A172 (cell line): ENCODE data around the gene PCSK2. TPM values are rescaled to one million over a fixed set of nuclear protein-coding genes. Genes with fewer than 3 reads are reported as not detected.

Experiments
- DNase-seq: peaks from one replicate; pipeline ENCODE4 v3.0.0-alpha.2; 2015; ENCODE audit warnings: low spot score
- total RNA-seq: library from RNA; depleted of rRNA; stranded (reverse); fragments of >200 nt; shearing (Covaris generic); gene quantifications from 2 replicates; pipeline ENCODE4 v1.2.3, GENCODE V29; 2014

PCSK2 gene
- total RNA-seq, 1 experiment from 2014 or later = not detected

DNA sequence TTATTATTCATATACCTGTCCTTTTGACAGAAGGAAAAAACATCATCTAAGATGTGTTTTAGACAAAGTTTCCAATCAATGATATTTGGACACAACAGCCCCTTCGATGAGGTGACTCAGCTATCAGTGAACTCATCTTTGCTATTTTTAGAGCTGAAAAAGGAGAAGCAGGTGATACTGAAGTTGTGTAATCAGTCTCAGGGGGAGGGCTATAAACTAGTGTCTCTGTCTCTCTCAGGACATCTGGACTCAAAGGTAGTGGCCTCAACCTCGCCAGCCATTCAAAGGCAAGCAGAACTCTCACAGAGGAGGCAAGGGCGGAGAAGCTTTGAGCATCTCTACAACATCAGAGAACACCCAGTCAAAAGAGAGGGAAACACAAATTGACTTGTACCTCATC lies 168.9 kb downstream of the PCSK2 start:
- no peak for DNase-seq

DNA sequence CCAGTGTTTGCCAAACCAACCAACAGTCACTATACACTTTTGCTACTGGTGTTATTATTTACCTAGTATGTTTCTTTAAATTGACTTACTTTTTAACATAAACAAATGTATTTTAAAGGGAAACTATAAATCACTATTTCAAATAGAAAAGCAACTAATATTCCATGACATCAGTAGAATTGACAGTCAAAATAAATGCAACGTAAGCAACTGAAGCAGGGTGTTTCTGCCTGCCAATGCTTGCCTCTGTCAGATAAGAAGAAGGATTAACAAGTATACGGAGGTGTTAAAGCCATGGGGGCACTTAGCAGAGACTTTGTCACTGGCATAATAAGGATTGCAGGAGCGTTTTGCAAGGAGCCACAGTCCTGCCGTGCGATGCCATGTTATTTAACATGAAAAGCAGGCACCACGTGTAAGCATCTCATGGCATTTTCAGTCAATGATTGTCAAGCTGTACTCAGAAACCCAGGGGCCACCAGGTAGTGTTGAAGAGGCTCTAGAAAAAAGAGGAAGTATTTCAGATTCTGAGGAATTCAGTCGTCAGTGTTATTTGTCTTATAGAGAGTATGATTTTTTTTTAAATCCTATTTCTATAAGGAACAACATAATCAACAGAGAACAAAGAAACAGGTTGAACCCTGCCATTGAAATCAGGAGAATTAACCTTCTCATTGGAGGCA lies 172.6 kb downstream of the PCSK2 start:
- no peak for DNase-seq

DNA sequence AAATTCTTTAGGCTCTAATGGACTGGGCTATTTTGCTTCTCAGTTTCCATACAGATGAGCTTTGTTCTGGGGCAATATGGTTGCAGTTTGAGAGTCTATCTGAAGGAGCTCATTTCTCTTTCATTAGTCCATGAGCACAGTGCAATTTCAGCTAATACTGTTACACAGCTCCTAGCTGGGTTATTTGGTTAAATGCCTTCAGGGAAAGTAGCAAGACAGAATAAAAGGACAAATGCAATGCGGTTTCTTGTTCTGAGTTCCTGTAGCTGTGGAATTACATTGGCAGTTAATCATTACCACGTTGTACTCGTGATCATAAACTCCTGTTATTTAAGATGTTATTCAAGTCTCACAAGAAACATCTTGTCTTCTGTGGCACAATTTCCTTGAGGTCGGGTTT lies 176.6 kb downstream of the PCSK2 start:
- DNase-seq = no peak

DNA sequence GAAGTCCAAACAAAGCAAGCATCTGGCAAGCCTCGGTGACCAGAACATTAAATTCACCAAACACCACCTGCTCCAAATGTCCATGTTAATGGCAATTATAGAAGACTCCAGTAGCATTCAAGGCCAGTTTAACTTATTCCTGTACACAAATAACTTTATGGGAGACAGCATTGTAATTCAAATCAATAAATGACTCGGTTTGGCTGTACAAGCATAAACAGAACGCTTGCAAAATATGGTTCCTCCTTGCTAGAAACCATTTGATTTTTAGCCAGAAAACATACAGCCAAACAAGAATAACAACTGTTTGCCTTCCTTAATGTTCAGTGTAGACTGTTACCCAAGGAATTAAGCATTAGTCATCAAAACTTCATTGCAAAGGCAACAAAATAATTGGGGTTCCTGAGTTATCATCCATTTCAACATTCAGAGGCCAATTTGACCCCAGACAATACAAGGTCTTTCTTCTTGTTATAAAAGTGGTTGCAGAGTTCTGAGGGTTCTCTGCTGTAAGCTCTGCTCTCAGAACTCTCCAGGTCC lies 179.3 kb downstream of the PCSK2 start:
- no peak for DNase-seq

DNA sequence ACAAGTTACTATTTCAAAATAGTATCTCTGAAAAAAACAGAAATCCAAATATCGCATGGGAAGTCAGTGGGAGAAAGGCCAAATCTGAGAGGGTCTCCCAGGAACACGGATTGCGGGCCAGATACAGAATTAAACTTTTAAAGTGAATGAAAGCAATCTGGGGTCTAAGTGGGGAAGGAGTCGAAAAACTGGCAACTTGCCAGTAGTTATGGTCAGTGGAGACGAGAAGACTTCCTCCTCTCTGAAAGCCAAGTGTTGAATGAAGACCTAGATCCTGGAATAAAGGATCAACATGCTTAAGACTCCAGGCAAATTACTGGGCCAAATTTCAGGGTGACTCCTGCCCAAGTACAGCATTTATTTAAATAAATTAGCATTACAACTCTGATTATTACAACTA lies 180.7 kb downstream of the PCSK2 start:
- no peak for DNase-seq

DNA sequence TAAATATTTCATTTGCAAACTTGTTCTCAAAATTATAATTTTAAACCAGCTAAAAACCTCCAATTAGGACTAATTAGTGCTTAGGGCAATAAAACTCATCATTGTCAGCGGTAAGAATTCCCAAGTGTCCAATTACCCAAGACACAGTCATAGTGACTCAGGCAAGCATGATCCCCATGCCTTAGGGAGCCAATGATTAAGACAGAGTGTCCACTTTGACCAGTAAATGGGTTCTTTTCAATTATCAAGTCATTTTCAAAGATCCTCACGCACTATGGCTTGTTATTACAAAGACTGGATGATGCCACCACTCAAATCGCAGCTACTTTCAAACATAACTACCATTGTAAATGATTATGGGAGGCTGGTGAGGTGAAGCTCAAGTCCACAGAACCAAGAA lies 190.4 kb downstream of the PCSK2 start:
- DNase-seq = no peak

DNA sequence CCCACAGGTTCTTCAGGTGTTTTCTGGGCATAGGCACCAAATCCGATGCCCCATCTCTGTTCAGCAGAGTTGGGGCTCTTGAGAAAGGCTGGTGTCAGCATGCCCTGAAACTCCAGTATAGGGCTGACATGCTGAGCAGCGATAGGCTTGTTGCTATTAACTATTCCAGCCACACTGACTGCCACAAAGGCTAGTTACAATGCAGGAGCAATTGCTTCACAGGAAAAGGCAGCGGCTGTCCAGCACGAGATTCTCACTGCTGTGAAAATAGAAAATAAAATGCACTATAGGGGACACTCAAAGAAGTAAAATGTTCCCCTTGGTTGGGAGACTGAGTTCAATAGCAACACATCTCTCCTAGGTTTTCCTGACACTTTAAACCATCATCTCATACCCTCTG lies 191.9 kb downstream of the PCSK2 start:
- no peak for DNase-seq

DNA sequence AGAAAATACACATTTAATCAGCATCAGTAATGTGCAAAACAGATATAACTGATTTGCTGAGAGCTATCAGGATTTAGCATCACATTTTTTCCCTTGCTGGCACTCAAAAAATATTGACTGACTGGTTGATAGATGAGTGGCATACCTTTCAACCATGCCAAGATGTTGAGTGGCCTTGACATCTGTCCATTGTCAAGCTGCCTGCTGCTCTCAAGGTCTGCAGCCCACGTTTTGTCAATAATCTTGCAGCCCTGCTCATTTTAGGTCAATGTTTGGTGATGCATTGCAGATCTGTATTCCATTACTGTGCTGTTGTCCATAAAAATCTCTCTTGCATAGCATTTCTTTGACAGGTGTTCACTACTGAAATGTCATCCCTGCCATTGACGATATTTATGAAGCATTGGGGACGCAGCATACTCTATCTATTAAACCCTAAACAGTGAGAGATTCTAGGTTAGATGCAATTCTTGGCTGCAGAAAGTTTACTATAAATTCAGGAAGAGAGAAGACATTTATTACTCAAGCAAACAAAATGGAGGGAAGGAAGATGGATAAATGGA lies 192.7 kb downstream of the PCSK2 start:
- DNase-seq = no peak

DNA sequence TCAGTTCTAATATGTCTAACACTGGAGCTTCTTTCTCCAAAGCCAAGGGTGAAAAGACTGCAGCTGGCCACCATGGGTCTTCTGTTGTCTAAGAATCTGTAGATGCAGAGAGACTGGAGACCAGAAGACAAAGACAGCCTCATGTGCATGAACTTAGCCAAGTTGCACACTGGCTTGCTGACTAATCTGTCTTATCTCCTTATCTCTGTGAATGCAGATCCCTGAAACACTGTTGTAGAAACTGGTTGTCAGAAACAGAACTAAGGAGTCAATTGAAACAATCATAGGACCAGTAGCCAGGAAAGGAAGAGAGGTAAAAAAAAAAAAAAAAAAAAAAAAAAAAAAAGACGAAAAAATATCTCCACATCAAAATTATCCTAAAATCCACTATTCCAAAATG lies 194.7 kb downstream of the PCSK2 start:
- DNase-seq = no peak

DNA sequence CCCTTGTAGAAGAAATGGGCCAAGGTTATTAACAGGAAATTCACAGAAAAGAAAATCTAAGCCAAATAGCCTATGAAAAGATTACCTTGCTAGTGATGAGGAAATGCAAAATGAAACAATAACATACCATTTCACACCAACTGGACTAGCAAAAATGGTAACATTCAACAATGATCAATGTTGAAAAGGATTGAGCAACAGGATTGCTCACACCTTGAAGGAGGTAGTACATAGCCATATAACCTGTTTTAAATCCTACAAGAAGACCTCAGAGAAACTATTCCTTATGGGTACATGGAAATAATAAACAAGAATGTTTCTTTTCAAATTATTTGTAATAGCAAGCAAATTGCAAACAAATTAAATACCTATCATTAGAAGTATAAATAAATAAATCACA lies 196.9 kb downstream of the PCSK2 start:
- no peak for DNase-seq

DNA sequence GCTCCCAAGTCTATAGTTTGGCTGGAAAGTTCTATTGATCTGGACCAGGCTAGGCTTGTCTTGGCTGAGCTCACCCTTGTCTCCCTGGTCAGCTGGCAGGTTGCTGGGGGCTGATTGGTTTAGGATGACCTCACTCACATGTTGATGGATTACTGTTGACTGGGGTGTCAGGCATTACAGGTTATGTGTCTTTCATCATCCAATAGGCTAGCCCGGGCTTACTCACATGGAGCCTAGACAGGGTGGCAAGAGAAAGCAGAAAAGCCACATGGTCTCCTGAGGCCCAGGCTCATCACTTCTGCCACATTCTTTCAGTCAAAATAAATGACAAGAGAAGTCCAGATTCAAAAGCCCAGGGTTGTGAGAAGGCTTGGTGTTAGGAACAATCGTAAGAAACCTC lies 200.8 kb downstream of the PCSK2 start:
- DNase-seq = no peak

DNA sequence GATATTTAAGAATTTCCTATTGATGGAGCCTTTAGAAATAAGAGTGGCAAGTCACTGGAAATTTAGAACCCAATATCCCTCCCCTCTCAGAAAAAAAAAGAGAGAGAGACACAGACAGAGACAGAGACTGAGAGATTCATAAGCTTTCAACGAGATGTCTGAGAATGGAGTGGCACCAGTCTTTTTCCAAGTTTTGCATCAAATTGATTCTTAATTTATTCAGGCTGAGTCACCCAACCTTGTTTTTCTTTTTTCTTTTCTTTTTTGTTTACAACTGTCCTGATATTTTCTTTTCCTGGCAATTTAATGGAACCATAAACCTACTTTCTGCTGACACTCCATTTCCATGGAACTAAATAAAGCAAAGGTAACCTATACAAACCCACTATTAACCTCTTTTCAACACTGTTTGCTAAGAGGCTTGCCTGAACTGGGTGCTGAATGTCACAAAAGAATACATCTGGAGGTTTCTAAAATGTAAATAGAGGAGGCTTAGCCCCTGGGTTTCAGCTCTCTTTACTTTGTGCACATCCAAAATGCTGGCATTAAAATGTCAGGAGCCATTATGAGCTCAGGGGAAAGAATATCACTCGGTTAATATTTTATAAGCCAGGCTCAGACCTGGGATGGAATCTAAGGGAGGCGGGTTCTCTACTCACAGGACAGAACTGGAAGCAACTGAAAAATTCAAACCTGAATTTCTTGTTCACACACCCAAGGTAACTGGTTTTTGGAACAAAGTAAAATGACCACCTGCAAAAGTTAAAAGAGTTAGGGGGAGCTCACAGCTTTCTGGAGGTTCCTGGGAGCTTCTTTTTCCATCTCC lies 203.5 kb downstream of the PCSK2 start:
- no peak for DNase-seq

DNA sequence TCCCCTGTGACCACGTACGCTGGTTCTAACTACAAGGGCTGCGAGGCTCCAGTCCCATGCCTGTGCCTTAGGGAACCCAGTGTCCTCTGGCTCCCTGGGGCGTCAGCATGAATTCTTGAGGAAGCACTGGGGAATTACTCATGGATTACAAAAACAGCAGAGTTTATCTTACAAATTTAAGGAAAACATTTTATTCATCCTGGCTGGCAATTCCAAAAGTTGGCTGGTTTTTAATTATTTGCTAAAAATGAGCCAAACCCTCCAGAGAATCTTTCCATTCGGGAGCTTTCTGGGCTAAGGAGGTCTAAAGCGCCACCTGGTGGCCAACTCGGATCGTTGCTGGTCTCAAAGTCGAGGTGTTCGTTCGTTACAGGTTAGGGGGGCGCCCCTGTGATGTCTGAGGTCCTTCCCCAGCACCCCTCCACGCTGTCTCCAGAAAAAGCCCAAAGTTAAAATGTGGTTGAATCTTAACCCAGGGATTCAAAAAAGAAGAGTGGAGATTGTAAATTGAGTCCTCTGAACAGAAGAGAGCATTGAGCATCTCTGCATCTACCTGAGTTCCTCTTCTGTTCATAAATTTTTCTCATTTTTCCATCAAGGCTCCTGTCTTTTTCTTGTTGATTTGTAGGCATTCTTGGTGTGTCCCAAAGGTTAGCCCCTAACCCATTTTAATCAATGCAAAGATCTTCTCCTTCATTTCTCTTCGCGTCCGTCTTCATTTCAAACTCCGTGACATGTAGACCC lies 205.0 kb downstream of the PCSK2 start:
- DNase-seq = peak; percentile 58

DNA sequence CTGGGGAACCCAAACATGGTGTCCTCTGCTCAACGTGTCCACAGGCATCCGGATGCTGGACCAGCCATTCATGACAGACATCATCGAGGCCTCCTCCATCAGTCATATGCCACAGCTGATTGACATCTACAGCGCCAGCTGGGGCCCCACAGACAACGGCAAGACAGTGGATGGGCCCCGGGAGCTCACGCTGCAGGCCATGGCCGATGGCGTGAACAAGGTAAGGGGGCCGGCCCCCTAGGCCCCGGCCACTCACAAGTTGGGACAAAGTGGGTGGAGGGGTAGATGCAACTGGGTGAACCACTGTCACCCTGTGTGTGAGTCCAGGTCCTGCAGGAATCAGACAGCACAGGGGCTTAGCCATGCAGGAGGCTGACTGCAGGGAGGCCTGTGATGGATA lies 209.8 kb downstream of the PCSK2 start:
- no peak for DNase-seq

DNA sequence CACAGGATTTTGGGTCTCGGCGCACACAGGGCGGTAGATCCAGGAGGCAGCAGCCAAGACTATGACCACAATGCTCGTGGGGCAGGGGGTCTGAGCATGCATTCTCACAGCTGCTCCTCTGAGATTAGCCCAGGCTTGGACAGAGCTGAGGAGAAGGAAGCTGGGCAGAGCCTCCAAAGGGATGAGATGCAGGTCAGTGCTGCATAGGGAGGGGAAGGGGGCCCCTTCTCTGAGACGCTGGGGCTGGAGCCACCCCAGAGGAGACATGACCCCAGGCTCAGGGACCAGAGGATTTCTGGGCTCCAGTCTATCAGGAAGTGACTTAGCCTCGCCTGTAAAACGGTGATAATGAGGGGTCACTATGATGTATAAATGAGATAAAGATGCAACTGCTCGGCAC lies 210.4 kb downstream of the PCSK2 start:
- DNase-seq = no peak

DNA sequence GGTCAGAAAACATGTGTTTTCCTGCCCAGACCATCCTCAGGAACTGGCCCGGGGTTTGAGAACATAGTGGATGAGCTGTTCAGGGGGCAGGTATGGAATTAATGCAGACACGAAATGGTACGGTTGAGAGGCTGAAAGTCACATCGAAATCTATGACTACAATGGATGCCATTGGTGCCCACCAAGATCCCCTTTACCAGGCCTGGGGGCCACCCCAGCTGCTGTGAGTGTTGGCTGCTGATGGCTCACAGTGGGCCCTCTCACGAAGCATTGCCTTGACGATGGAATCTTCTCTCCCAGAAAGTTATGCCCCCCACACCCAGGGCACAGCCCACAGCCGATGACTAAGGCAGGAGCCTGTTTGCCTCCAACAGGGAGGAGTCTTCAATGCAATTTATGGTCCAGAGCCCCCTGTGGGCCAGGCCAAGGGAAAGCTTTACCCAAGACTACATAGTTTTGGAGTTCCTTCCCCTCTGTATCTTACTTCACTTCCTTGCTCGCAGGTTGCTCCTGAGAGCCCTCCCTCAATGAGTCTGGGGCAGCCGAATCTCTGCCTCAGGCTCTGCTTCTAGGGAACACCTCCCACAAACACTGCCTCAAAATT lies 211.7 kb downstream of the PCSK2 start:
- no peak for DNase-seq

DNA sequence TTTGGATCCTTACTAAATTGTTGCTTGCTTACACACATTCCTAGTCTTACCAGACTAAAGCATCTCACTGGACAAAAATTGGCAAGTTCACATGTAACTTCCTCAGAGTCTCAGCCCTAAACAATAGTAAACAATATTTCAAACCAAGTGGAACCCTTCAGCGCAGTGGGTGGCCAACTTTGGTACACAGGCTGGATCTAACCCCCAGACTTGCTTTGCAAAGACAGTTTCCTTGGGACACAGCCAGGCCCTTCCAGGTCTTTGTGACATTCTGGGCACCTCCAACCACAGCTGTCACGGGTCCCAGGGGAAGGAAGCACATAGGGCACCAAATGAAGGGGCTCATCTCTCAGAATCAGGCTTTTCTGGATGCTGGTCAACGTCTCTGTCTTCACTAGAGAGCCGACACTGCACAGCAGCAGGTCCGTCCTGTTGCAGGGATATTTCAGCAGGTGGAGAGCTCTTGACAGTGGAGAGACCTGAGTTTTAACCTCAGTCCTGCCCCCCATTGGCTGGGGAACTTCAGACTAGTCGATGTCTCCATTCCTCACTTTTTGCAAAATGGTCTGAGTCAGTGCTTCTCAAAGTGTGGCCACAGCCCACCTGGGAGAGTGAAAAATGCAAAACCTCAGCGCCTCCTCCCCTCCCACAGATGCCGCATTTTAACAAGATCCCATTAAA lies 212.9 kb downstream of the PCSK2 start:
- DNase-seq = no peak

DNA sequence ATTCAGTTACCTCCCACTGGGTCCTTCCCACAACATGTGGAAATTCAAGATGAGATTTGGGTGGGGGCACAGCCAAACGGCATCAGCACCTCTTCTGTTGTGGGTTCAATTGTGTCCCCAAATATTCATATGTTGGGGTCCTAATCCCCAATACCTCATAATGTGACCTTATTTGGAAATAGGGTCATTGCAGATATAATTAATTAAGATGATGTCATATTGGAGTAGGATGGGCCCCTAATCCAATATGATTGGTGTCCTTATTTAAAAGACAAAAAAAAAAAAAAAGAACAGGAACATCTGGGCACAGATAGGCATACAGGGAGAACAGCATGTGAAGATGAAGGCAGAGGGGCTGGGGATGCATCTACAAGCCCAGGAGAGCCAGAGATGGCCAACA lies 214.9 kb downstream of the PCSK2 start:
- DNase-seq = no peak

DNA sequence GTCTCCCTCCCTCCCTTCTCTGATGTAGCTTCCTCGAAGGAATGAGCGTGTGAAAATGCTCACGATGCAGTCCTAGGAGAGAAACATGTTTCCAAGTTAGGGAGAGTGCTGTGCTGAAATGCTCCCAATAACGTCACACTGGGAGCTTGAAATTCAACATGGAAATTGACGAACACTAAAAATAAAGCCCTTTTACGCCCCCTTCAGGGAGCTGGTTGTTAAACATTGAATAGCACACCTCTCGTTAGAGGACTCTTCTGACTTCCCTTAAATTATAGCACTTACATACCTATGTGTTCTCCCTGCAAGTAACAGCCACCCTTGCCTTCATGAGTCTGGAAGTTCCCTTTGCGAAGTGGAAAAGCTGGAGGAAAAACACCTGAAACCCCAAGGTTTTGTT lies 215.7 kb downstream of the PCSK2 start:
- DNase-seq = no peak

DNA sequence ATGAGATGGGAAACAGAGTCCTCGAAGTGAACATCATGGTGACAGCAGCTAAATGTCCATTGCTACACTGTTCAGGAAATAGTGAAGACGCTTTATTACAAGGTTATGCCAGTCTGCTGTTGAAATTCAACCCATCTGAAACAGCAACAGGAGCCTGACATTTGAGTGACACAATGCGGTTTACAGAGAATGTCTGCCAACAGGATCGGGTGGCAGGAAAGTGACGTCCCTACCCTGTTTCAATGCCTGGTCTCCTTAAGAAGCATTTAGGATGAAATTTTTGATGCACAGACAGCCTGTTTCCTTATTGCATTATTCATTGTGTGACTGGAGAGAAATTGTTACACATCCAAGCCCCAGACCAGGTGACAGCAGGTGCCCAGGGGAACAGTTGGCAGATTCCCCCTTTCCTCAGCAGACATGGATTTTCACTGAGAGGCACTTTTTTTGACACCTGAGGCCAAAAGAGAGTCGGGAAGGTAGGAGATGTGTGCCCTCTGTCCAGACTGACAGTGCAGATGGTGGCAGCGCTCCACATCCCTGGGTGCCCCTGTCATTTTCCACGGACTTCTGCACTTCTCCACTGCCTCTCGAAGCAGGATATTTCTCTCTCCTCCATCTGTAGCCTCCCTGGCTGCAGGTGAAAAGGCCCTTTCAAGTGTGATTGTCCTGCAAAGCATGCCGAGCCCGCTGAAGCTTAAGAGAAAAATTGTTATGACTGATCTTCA lies 216.5 kb downstream of the PCSK2 start:
- no peak for DNase-seq

DNA sequence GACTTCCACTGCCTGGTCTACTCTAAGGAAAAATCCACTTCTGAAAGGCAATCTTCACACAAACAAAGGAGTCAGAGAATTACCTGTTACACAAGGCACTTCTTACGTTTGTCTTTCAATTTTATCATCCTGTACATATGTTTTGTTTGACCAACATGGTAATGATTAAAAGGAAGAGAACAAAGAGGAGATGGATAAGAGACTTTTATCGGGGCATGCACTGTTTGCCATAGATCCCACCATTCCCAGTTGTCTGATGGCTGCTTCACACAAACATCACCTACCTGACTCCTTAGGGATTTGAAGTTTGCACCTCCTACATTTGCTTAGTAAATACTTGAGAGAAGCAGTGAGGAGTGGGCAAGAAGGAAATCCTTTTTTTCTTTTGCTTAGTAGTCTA lies 217.3 kb downstream of the PCSK2 start:
- DNase-seq = no peak
